ENCODE measurements around the gene KHDC4. TPM values are rescaled to one million over a fixed set of nuclear protein-coding genes. Genes with fewer than 3 reads are reported as not detected.

KHDC4 gene
- total and polyA plus RNA-seq, 4 donors = 8.4 to 32.6 (median 14.8) TPM

- TF ChIP-seq, protein P1, sequence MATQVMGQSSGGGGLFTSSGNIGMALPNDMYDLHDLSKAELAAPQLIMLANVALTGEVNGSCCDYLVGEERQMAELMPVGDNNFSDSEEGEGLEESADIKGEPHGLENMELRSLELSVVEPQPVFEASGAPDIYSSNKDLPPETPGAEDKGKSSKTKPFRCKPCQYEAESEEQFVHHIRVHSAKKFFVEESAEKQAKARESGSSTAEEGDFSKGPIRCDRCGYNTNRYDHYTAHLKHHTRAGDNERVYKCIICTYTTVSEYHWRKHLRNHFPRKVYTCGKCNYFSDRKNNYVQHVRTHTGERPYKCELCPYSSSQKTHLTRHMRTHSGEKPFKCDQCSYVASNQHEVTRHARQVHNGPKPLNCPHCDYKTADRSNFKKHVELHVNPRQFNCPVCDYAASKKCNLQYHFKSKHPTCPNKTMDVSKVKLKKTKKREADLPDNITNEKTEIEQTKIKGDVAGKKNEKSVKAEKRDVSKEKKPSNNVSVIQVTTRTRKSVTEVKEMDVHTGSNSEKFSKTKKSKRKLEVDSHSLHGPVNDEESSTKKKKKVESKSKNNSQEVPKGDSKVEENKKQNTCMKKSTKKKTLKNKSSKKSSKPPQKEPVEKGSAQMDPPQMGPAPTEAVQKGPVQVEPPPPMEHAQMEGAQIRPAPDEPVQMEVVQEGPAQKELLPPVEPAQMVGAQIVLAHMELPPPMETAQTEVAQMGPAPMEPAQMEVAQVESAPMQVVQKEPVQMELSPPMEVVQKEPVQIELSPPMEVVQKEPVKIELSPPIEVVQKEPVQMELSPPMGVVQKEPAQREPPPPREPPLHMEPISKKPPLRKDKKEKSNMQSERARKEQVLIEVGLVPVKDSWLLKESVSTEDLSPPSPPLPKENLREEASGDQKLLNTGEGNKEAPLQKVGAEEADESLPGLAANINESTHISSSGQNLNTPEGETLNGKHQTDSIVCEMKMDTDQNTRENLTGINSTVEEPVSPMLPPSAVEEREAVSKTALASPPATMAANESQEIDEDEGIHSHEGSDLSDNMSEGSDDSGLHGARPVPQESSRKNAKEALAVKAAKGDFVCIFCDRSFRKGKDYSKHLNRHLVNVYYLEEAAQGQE (IDR thresholded peaks at IDR 0.05) = no peak
- TF ChIP-seq FOXA1 (IDR thresholded peaks at IDR 0.05) = no peak
- TF ChIP-seq JUND (IDR thresholded peaks at IDR 0.05) = no peak
These were observed 13.5 kb upstream of the KHDC4 start (continued) for GRCh38 chr1:155947741-155948140.

DNA sequence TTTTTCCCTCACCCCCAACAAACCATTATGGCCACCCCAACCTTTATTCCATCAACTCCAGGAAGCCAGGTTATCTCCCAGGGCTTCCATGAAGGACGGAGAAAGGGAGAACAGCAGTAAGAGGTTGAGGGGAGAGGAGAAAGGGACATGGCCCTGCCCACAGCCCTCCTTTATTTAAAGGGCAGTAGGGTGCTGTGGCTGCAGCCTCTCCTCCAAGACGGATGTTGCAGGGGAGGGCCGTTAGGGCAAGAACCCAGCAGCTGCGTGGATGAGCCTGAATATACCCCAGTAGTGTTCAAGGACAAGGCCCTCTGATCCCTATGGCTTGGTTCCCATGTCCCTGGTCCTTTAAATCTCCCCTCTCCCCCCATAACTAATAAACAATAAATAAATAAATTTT is 13.1 kb upstream of the KHDC4 start:
- WGBS = 72% methylated on average over 4 of the region's 4 CpGs
- Histone ChIP-seq H3K36me3 (ENCODE audit: control insufficient read depth in 4 of 4, insufficient read depth in 3 of 4, low read depth in 1 of 4, low read length in 3 of 4) (peaks cover 0 to 19% (median 11%) of the 10 kb centered on the region in 4 donors), H3K9me3 (ENCODE audit: control insufficient read depth in 4 of 4, low read length in 3 of 4) (no peaks in the 10 kb centered on the region), H3K9ac (ENCODE audit: low read depth in 1 of 2, low read length in 2 of 2) (no peak overlapping the region), H3K27ac (ENCODE audit: low read depth in 1 of 2, low read length in 2 of 2) (no peak overlapping the region), H3K27me3 (ENCODE audit: control insufficient read depth in 4 of 4, insufficient read depth in 4 of 4, low read length in 3 of 4) (no peaks in the 10 kb centered on the region), H3K4me1 (ENCODE audit: control insufficient read depth in 4 of 4, insufficient read depth in 4 of 4, low read length in 3 of 4) (peaks cover 0 to 10% (median 0%) of the 10 kb centered on the region in 4 donors), H3K4me3 (ENCODE audit: low read depth in 1 of 3, low read length in 3 of 3) (no peak overlapping the region)
- no peak for TF ChIP-seq NR2F2 (IDR thresholded peaks at IDR 0.05)
- no peak for TF ChIP-seq FOXA2 (IDR thresholded peaks at IDR 0.05)
- TF ChIP-seq, protein P2, sequence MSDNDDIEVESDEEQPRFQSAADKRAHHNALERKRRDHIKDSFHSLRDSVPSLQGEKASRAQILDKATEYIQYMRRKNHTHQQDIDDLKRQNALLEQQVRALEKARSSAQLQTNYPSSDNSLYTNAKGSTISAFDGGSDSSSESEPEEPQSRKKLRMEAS (IDR thresholded peaks at IDR 0.05) = no peak
- no peak for TF ChIP-seq HNF4G (IDR thresholded peaks at IDR 0.05)
- no peak for TF ChIP-seq ZBTB33 (IDR thresholded peaks at IDR 0.05)
- TF ChIP-seq GABPA (IDR thresholded peaks at IDR 0.05 in 1 of 2, conservative IDR thresholded peaks at IDR 0.05 in 1 of 2) = no peak
- no peak for TF ChIP-seq YY1 (IDR thresholded peaks at IDR 0.05)
- TF ChIP-seq TAF1 (conservative IDR thresholded peaks at IDR 0.05) = no peak
- no peak for TF ChIP-seq SP1 (IDR thresholded peaks at IDR 0.05)
- no peak for TF ChIP-seq RAD21 (IDR thresholded peaks at IDR 0.05)
- DNase-seq (ENCODE audit: low spot score) = no peak

DNA sequence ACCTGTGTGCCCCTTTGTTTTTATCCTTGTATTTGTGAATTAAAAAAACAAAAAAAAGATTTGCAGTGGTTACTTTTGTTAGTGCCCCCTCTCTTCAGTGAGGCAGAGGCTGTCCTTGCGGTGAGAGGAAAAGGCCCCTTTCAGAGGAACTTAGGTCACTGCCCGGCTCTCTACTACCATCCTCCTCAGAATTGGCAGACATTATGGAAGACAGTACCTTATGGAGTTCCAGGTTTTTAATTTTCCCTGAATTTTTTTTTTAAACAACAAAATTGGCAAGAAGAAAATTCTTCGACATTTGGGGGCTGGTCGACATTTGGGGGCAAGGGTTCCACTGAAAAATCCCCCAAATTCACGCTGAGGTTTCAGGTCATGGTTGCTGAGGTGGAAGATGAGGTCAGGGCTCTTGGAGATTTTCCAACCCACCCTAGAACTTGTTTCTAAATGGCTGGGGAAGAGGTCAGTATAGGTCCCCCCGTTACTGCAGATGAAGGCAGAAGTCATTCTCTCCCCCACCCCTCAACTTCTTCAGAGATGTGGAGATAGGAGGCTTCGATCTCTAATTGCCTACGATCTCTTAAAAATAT is 12.5 kb upstream of the KHDC4 start:
- Histone ChIP-seq H3K9me3 (ENCODE audit: control insufficient read depth in 4 of 4, low read length in 3 of 4) (no peaks in the 10 kb centered on the region), H3K9ac (ENCODE audit: low read depth in 1 of 2, low read length in 2 of 2) (no peak overlapping the region), H3K36me3 (ENCODE audit: control insufficient read depth in 4 of 4, insufficient read depth in 3 of 4, low read depth in 1 of 4, low read length in 3 of 4) (peaks cover 0 to 15% (median 9%) of the 10 kb centered on the region in 4 donors), H3K4me3 (ENCODE audit: low read depth in 1 of 3, low read length in 3 of 3) (no peak overlapping the region), H3K27ac (ENCODE audit: low read depth in 1 of 2, low read length in 2 of 2) (no peak overlapping the region), H3K27me3 (ENCODE audit: control insufficient read depth in 4 of 4, insufficient read depth in 4 of 4, low read length in 3 of 4) (no peaks in the 10 kb centered on the region), H3K4me1 (ENCODE audit: control insufficient read depth in 4 of 4, insufficient read depth in 4 of 4, low read length in 3 of 4) (peaks cover 0 to 10% (median 2%) of the 10 kb centered on the region in 4 donors)
- TF ChIP-seq FOXA2 (IDR thresholded peaks at IDR 0.05) (no peak), GABPA (IDR thresholded peaks at IDR 0.05 in 1 of 2, conservative IDR thresholded peaks at IDR 0.05 in 1 of 2) (no peak), JUND (IDR thresholded peaks at IDR 0.05) (no peak), SP1 (IDR thresholded peaks at IDR 0.05) (no peak), ZBTB33 (IDR thresholded peaks at IDR 0.05) (no peak), RXRA (IDR thresholded peaks at IDR 0.05) (no peak), NR2F2 (IDR thresholded peaks at IDR 0.05) (no peak)
- TF ChIP-seq, protein P1 (IDR thresholded peaks at IDR 0.05) = no peak
- TF ChIP-seq, protein P2 (IDR thresholded peaks at IDR 0.05) = no peak
- WGBS = 82% methylated on average over 8 of the region's 8 CpGs
- no peak for DNase-seq (ENCODE audit: low spot score)
